Endothelial cell of umbilical vein (primary cell): ENCODE data around the gene LTB4R. TPM values are rescaled to one million over a fixed set of nuclear protein-coding genes. Genes with fewer than 3 reads are reported as not detected.

Experiments used
- BruUV-seq: library from RNA; stranded (reverse); fragments of 400-500 nt; replicated peaks from 2 replicates; lab custom pipeline; 2021; lab: Mats Ljungman, UMichigan
- CTCF ChIA-PET: fragments of 300-600, 350-600 bp; sonication (Branson Sonifier 250); formaldehyde crosslinking; loops from one replicate; lab custom pipeline; 2021; ENCODE audit warnings: antibody characterized with exemption, inconsistent platforms; lab: Charles Lee
- POLR2A ChIA-PET: fragments of 300-600, 350-600 bp; sonication (Branson Sonifier 250); formaldehyde crosslinking; loops from one replicate; lab custom pipeline; 2021; ENCODE audit warnings: antibody characterized with exemption, inconsistent platforms; lab: Charles Lee
- DNase-seq: peaks from one replicate; pipeline ENCODE4 v3.0.0-alpha.2; 2011; ENCODE audit warnings: low read depth, low spot score
- FAIRE-seq: peaks from 2 replicates; lab custom pipeline; 2011; peaks lifted over from hg19 to GRCh38; lab: Jason Lieb, UNC
- H2AFZ ChIP-seq: 2 replicates; pipeline ENCODE4 v1.6.0; 2012; ENCODE audit warnings: low read depth, low read length, control low read depth, inconsistent platforms
- H3K27ac ChIP-seq: 2 replicates; pipeline ENCODE4 v1.5.1; 2011; ENCODE audit warnings: low read depth, mild to moderate bottlenecking, control low read depth, low read length, moderate library complexity; ENCODE audit not compliant: insufficient read depth
- H3K27me3 ChIP-seq, 2 experiments: 2 replicates each; pipeline versions ENCODE4 v1.6.0 to v1.6.1; 2011; ENCODE audit warnings: low read length in 2 of 2, mixed read lengths in 1 of 2; ENCODE audit not compliant: control insufficient read depth in 2 of 2, insufficient read depth in 2 of 2
- H3K36me3 ChIP-seq, 2 experiments: 2 replicates in 1 of 2; 3 replicates in 1 of 2; pipeline ENCODE4 v1.5.1; 2011; ENCODE audit warnings: low read length in 2 of 2, mild to moderate bottlenecking in 1 of 2, moderate library complexity in 1 of 2; ENCODE audit not compliant: control insufficient read depth in 2 of 2, insufficient read depth in 2 of 2; ENCODE audit errors: extremely low read depth in 1 of 2
- H3K4me1 ChIP-seq: 3 replicates; pipeline ENCODE4 v1.5.1; 2011; ENCODE audit warnings: mild to moderate bottlenecking, low read length; ENCODE audit not compliant: control insufficient read depth, insufficient read depth; ENCODE audit errors: extremely low read depth
- H3K4me2 ChIP-seq: 2 replicates; pipeline ENCODE4 v1.6.1; 2011; ENCODE audit warnings: low read length, control low read depth, mixed read lengths; ENCODE audit not compliant: insufficient read depth
- H3K4me3 ChIP-seq, 3 experiments: fragments of 200-600 bp in 1 of 3; sonication (generic), shearing (Covaris generic) in 1 of 3; replicated peaks in 1 of 3; 2 replicates each; pipeline ENCODE4 v1.5.1; 2011 to 2016; ENCODE audit warnings: control low read depth in 3 of 3, low read length in 3 of 3, mild to moderate bottlenecking in 2 of 3, inconsistent platforms in 1 of 3, low read depth in 1 of 3, moderate library complexity in 1 of 3; ENCODE audit not compliant: insufficient read depth in 1 of 3
- H3K79me2 ChIP-seq: 2 replicates; pipeline ENCODE4 v1.6.0; 2012; ENCODE audit warnings: low read length, inconsistent platforms; ENCODE audit not compliant: control insufficient read depth, insufficient read depth
- H3K9ac ChIP-seq: replicated peaks from 2 replicates; pipeline ENCODE3; 2011; ENCODE audit warnings: low read length, control low read depth; ENCODE audit not compliant: insufficient read depth; ENCODE audit errors: extremely low read depth
- H3K9me1 ChIP-seq: replicated peaks from 3 replicates; pipeline ENCODE4 v1.6.0; 2011; ENCODE audit warnings: mild to moderate bottlenecking, low read length; ENCODE audit not compliant: control insufficient read depth, insufficient read depth; ENCODE audit errors: extremely low read depth
- H3K9me3 ChIP-seq: replicated peaks from 2 replicates; pipeline ENCODE4 v1.5.1; 2012; ENCODE audit warnings: low read length, inconsistent platforms; ENCODE audit not compliant: control insufficient read depth, insufficient read depth
- H4K20me1 ChIP-seq: replicated peaks from 2 replicates; pipeline ENCODE3; 2011; ENCODE audit warnings: mild to moderate bottlenecking, low read length; ENCODE audit not compliant: control insufficient read depth, insufficient read depth; ENCODE audit errors: extremely low read depth
- CTCF ChIP-seq, 2 donors: IDR thresholded peaks; 1 replicate in 1 of 2; 2 replicates in 1 of 2; pipeline ENCODE4 v1.5.1; 2011; ENCODE audit warnings: low read length in 2 of 2, mild to moderate bottlenecking in 2 of 2, moderate library complexity in 2 of 2, control low read depth in 1 of 2, inconsistent platforms in 1 of 2, low read depth in 1 of 2; ENCODE audit not compliant: insufficient read depth in 1 of 2; ENCODE audit errors: extremely low read depth in 1 of 2
- EZH2 ChIP-seq: IDR thresholded peaks from 2 replicates; pipeline ENCODE4 v1.6.1; 2012; ENCODE audit warnings: borderline replicate concordance, low read depth, mild to moderate bottlenecking, moderate library complexity, low read length, inconsistent platforms; ENCODE audit not compliant: severe bottlenecking
- FOS ChIP-seq: IDR thresholded peaks from 2 replicates; pipeline ENCODE4 v1.6.1; 2011; ENCODE audit warnings: mild to moderate bottlenecking, low read length, moderate library complexity, borderline replicate concordance; ENCODE audit not compliant: insufficient read depth
- JUN ChIP-seq: IDR thresholded peaks from 2 replicates; pipeline ENCODE4 v1.6.1; 2011; ENCODE audit warnings: borderline replicate concordance, low read depth; ENCODE audit not compliant: insufficient read length, insufficient read depth
- MYC ChIP-seq: IDR thresholded peaks from one replicate; pipeline ENCODE4 v1.6.1; 2011; ENCODE audit warnings: mild to moderate bottlenecking, low read depth, low read length
- POLR2A ChIP-seq: IDR thresholded peaks from 2 replicates; pipeline ENCODE4 v1.6.1; 2012; ENCODE audit warnings: low read depth, mild to moderate bottlenecking, control low read depth, low read length
- POLR2AphosphoS5 ChIP-seq: IDR thresholded peaks from 2 replicates; pipeline ENCODE4 v1.6.1; 2012; ENCODE audit warnings: low read depth, mild to moderate bottlenecking, control low read depth, low read length, moderate library complexity; ENCODE audit not compliant: insufficient read depth
- dilution Hi-C: fragments of 300-500 bp; cut with MboI; formaldehyde crosslinking; loops from one replicate; pipeline ENCODE4 v1.15.0; 2019; ENCODE audit warnings: low sequenced_read_pairs; ENCODE audit not compliant: extremely low pct_ligation_motif_present
- intact Hi-C: fragments of 100-400 bp; cut with micrococcal nuclease; formaldehyde crosslinking; loops from one replicate; pipeline ENCODE4 v1.10.0; 2022
- polyA plus RNA-seq, 4 experiments: library from polyadenylated mRNA; depleted of rRNA in 3 of 4; stranded (reverse) in 3 of 4; unstranded in 1 of 4; fragments of >200 nt; gene quantifications; 2 replicates each; pipeline versions ENCODE4 v1.2.1 to v1.2.3, GENCODE V29; 2011 to 2012; ENCODE audit warnings: missing spikeins in 1 of 4
- total RNA-seq: library from RNA; stranded (reverse); gene quantifications from 2 replicates; pipeline ENCODE4 v1.2.3, GENCODE V29; 2021
- TF ChIP-seq, protein P1 (sequence below): IDR thresholded peaks from 2 replicates; pipeline ENCODE4 v1.6.1; 2011; ENCODE audit not compliant: insufficient read depth, insufficient read length

Gene LTB4R
- total and polyA plus RNA-seq, 2 donors (not counting 3 experiments of a cell fraction or from before 2014, with no cell fraction given) = 9.1 to 10.5 TPM

GRCh38 chr14:24271134-24271833 is 40.0 kb upstream of the LTB4R start, which contains the start of gene RABGGTA:
TSS of gene RABGGTA (minus strand) at chr14:24271597. CDS start at chr14:24271115, 482 bp downstream.
- peaks cover 2 to 20% of the 10 kb centered on the region in 2 experiments for H3K36me3 ChIP-seq
- POLR2A ChIA-PET = interaction anchor here (0.8 to 1.9 kb wide), 3 partner anchors 9 to 29 kb away, joined by 3 to 17 read pairs (median 4); partner anchors contain the start of gene TINF2
- dilution Hi-C loops (no loop called here), intact Hi-C loops (loop anchor here (1.0 kb wide), 5 partner anchors 28 to 55 kb away; partner anchors contain the start of genes DHRS1, MDP1 and NOP9)
- no peaks in the 10 kb centered on the region for H3K9me1 ChIP-seq
- peak; percentile 74 to 85 for TF ChIP-seq CTCF (IDR thresholded peaks at IDR 0.05; ENCODE audit: extremely low read depth in 1 of 2, insufficient read depth in 1 of 2, low read depth in 1 of 2, low read length in 2 of 2)
- TF ChIP-seq JUN = no peak
- TF ChIP-seq POLR2A = peak; percentile 81
- TF ChIP-seq EZH2 = no peak
- no peak for TF ChIP-seq MYC
- TF ChIP-seq, protein P1, sequence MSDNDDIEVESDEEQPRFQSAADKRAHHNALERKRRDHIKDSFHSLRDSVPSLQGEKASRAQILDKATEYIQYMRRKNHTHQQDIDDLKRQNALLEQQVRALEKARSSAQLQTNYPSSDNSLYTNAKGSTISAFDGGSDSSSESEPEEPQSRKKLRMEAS = peak; percentile 9
- TF ChIP-seq POLR2AphosphoS5 = peak; percentile 89
- no peak for TF ChIP-seq FOS
- no peaks in the 10 kb centered on the region for H4K20me1 ChIP-seq
- no peaks in the 10 kb centered on the region for H3K27me3 ChIP-seq
- H3K4me3 ChIP-seq = peak within 1 kb of the TSS; percentile 58 to 77 (median 65)
- H3K79me2 ChIP-seq = no peaks in the 10 kb centered on the region
- BruUV-seq = TSS peak; percentile 65
- peak within 1 kb of the TSS; percentile 81 for H2AFZ ChIP-seq
- no peaks in the 10 kb centered on the region for H3K9me3 ChIP-seq
- peak within 1 kb of the TSS; percentile 98 for H3K9ac ChIP-seq
- H3K4me2 ChIP-seq = peak within 1 kb of the TSS; percentile 76
- FAIRE-seq (peak; percentile 79), DNase-seq (peak; percentile 79)
- CTCF ChIA-PET = interaction anchor here (0.6 to 2.9 kb wide), 17 partner anchors 9 to 1344 kb away, joined by 3 to 35 read pairs (median 4); partner anchors contain the start of genes CHMP4A, CIDEB, IRF9 and MDP1
- H3K4me1 ChIP-seq = peaks cover 9% of the 10 kb centered on the region
- H3K27ac ChIP-seq = peak within 1 kb of the TSS; percentile 92
